ENCODE data around the gene PIK3C2A. TPM values are rescaled to one million over a fixed set of nuclear protein-coding genes. Genes with fewer than 3 reads are reported as not detected.
"Not testable (repeated sequence)": the region's sequence is repeated elsewhere in the genome, so short reads cannot be mapped to it uniquely, and the experiment has no call there.

Gene PIK3C2A
- total and polyA plus RNA-seq, 4 donors: 12.1 to 110 (median 58.2) TPM

DNA sequence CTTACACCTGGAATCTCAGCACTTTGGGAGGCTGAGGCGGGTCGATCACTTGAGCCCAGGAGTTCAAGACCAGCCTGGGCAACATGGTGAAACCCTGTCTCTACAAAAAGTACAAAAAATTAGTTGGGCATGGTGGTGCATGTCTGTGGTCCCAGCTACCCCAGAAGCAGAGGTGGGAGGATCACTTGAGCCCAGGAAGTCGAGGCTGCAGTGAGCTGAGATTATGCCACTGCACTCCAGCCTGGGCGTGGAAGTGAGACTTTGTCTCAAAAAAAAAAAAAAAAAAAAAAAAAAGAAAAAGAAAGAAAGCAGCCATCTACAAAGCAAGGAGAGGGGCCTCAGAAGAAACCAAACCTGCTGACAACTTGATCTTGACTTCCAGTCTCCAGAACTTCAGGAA is 32.1 kb upstream of the PIK3C2A start:
- not testable (repeated sequence) for DNase-seq; H3K36me3 ChIP-seq (ENCODE audit: control insufficient read depth in 1 of 2, insufficient read depth in 2 of 2, low read length in 1 of 2)

DNA sequence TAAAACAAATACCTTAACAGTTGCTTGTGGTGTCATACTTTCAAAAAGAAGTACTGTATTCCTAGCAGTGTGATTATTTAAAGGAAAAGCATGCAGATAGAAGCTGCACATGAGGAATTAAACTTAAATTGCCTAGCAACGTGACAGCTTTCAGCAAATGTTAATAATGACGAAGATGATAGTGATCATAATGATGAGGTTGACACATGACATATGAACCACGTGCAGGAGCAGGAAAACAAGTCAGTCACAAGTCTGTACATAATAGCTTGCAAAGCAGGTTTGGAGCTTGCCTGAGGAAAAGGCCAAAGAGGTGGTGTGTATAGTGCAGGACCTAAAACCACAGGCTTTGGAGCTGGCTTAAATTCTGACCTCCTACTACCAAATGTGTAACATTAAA is 30.6 kb upstream of the PIK3C2A start:
- no peaks in the 10 kb centered on the region for H3K9me3 ChIP-seq (ENCODE audit: control insufficient read depth, low read length)
- H3K36me3 ChIP-seq (ENCODE audit: control insufficient read depth in 1 of 2, insufficient read depth in 2 of 2, low read length in 1 of 2): no peaks in the 10 kb centered on the region
- intact Hi-C loops (cut with DNase I): no loop called here
- no peak overlapping the region for H3K27ac ChIP-seq (ENCODE audit: low read depth in 1 of 2, low read length in 2 of 2)
- no peak for DNase-seq
- H3K27me3 ChIP-seq (ENCODE audit: control insufficient read depth in 1 of 2, insufficient read depth in 2 of 2, low read length in 1 of 2): no peaks in the 10 kb centered on the region
- no peak for ATAC-seq (ENCODE audit: low FRiP score)
- H3K4me3 ChIP-seq (ENCODE audit: low read length in 2 of 2): no peak overlapping the region
- H3K4me1 ChIP-seq (ENCODE audit: control insufficient read depth in 1 of 2, insufficient read depth in 2 of 2, low read length in 2 of 2): no peaks in the 10 kb centered on the region
- 63 to 67% methylated on average over 3 of the region's 3 CpGs for WGBS, 2 donors

More for the DNA sequence above, 32.1 kb upstream of the PIK3C2A start:
- 85 to 90% methylated on average over 4 of the region's 4 CpGs for WGBS, 2 donors
- H3K27ac ChIP-seq (ENCODE audit: low read depth in 1 of 2, low read length in 2 of 2); H3K4me3 ChIP-seq (ENCODE audit: low read length in 2 of 2); H3K4me1 ChIP-seq (ENCODE audit: control insufficient read depth in 1 of 2, insufficient read depth in 2 of 2, low read length in 2 of 2); intact Hi-C loops (cut with DNase I); H3K9me3 ChIP-seq (ENCODE audit: control insufficient read depth, low read length); H3K27me3 ChIP-seq (ENCODE audit: control insufficient read depth in 1 of 2, insufficient read depth in 2 of 2, low read length in 1 of 2); ATAC-seq (ENCODE audit: low FRiP score): not testable (repeated sequence)

DNA sequence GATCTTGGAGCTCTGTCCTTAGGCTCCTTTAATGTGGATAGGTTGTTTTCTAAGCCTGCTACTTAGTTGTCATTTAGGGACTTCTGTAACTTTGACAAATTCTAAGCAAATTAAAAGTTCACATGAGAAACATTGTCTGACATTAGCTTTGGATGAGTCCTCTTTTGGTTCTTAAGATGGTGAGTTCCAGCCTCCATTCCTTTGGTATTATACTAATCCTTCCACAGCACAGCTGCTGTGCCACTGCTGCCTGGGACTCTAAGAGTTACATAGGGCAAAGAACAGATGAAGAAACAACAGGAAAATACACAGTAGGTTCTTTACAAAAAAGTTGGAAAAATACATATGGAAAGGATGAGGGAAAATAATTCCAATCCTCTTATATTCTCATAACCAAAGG is 25.3 kb upstream of the PIK3C2A start:
- Histone ChIP-seq H3K27ac (ENCODE audit: low read depth in 1 of 2, low read length in 2 of 2) (no peak overlapping the region), H3K27me3 (ENCODE audit: control insufficient read depth in 1 of 2, insufficient read depth in 2 of 2, low read length in 1 of 2) (no peaks in the 10 kb centered on the region), H3K4me3 (ENCODE audit: low read length in 2 of 2) (no peak overlapping the region), H3K4me1 (ENCODE audit: control insufficient read depth in 1 of 2, insufficient read depth in 2 of 2, low read length in 2 of 2) (no peaks in the 10 kb centered on the region), H3K9me3 (ENCODE audit: control insufficient read depth, low read length) (no peaks in the 10 kb centered on the region), H3K36me3 (ENCODE audit: control insufficient read depth in 1 of 2, insufficient read depth in 2 of 2, low read length in 1 of 2) (no peaks in the 10 kb centered on the region)
- no peak for DNase-seq
- intact Hi-C loops (cut with DNase I): no loop called here
- ATAC-seq (ENCODE audit: low FRiP score): no peak

DNA sequence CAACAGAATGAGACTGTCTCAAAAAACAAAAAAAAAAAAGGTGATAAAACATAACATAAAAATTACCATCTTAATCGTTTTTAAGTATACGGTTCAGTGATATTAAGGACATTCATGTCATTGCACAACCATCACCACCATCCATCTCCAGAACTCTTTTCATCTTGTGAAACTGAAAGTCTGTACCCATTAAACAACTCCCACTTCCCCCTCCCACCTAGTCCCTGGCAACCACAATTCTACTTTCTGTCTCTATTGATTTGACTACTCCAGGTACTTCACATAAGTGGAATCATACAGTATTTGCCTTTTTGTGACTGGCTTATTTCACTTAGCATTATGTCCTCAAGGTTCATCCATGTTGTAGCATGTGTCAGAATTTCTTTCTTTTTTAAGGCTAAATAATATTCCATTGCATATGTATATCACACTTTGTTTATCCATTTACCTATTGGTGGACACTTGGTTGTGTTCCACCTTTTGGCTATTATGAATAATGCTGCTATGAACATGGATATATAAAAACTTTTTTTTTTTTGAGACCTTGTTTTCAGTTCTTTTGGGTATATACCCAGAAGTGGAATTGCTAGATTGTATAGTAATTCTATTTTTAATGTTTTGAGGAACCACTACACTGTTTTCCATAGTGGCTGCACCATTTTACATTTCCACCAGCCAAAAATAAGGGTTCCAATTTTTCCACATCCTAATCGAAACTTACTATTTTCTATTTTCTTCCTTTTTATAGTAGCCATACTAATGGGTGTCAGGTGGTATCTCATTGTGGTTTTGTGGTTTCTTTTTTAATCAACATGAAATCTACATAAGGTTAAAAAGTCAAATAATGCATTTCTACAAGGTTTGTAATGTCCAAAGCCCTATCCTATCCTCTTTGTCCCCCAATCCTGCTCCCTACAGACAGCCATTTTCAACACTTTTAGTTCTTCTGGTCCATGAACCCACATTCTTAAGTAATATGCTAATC is 23.4 kb upstream of the PIK3C2A start:
- Histone ChIP-seq H3K4me1 (ENCODE audit: control insufficient read depth in 1 of 2, insufficient read depth in 2 of 2, low read length in 2 of 2) (no peaks in the 10 kb centered on the region), H3K9me3 (ENCODE audit: control insufficient read depth, low read length) (no peaks in the 10 kb centered on the region), H3K36me3 (ENCODE audit: control insufficient read depth in 1 of 2, insufficient read depth in 2 of 2, low read length in 1 of 2) (no peaks in the 10 kb centered on the region), H3K27me3 (ENCODE audit: control insufficient read depth in 1 of 2, insufficient read depth in 2 of 2, low read length in 1 of 2) (no peaks in the 10 kb centered on the region), H3K4me3 (ENCODE audit: low read length in 2 of 2) (no peak overlapping the region), H3K27ac (ENCODE audit: low read depth in 1 of 2, low read length in 2 of 2) (no peak overlapping the region)
- ATAC-seq (ENCODE audit: low FRiP score): no peak
- no peak for DNase-seq
- 79 to 81% methylated on average over 3 of the region's 3 CpGs for WGBS, 2 donors
- intact Hi-C loops (cut with DNase I): no loop called here

DNA sequence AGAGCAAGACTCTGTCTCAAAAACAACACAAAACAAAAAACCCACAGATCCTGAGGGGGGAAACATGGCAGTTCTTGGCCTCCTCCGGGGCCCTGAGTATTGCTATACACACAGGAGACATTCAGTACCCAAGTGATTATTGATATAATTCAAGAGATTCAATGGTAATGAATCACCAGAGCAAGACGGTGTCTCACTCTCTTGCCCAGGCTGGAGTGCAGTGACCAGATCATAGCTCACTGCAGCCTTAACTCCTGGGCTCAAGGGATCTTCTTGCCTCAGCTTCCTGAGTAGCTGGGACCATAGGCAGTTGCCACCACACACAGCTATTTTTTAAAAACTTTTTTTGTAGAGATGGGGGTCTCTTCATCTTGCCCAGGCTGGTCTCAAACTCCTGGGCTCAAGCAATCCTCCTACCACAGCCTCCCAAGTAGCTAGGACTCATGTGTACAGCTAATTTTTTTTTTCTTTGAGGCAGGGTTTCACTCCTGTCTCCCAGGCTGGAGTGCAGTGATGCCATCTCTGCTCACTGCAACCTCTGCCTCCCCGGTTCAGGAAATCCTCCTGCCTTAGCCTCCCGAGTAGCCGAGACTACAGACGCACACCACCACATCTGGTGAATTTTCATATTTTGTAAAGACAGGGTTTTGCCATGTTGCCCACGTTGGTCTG is 21.8 kb upstream of the PIK3C2A start:
- no peak overlapping the region for H3K4me3 ChIP-seq (ENCODE audit: low read length in 2 of 2)
- H3K4me1 ChIP-seq (ENCODE audit: control insufficient read depth in 1 of 2, insufficient read depth in 2 of 2, low read length in 2 of 2): no peaks in the 10 kb centered on the region
- ATAC-seq (ENCODE audit: low FRiP score) (no peak), DNase-seq (no peak)
- H3K9me3 ChIP-seq (ENCODE audit: control insufficient read depth, low read length): no peaks in the 10 kb centered on the region
- intact Hi-C loops (cut with DNase I): loop anchor here in 1 of 2 donors (10.0 kb wide), 1 partner anchor 275 kb away; no protein-coding TSS in a partner anchor
- no peaks in the 10 kb centered on the region for H3K27me3 ChIP-seq (ENCODE audit: control insufficient read depth in 1 of 2, insufficient read depth in 2 of 2, low read length in 1 of 2)
- no peaks in the 10 kb centered on the region for H3K36me3 ChIP-seq (ENCODE audit: control insufficient read depth in 1 of 2, insufficient read depth in 2 of 2, low read length in 1 of 2)
- WGBS, 2 donors: 77 to 78% methylated on average over 7 of the region's 7 CpGs
- no peak overlapping the region for H3K27ac ChIP-seq (ENCODE audit: low read depth in 1 of 2, low read length in 2 of 2)

DNA sequence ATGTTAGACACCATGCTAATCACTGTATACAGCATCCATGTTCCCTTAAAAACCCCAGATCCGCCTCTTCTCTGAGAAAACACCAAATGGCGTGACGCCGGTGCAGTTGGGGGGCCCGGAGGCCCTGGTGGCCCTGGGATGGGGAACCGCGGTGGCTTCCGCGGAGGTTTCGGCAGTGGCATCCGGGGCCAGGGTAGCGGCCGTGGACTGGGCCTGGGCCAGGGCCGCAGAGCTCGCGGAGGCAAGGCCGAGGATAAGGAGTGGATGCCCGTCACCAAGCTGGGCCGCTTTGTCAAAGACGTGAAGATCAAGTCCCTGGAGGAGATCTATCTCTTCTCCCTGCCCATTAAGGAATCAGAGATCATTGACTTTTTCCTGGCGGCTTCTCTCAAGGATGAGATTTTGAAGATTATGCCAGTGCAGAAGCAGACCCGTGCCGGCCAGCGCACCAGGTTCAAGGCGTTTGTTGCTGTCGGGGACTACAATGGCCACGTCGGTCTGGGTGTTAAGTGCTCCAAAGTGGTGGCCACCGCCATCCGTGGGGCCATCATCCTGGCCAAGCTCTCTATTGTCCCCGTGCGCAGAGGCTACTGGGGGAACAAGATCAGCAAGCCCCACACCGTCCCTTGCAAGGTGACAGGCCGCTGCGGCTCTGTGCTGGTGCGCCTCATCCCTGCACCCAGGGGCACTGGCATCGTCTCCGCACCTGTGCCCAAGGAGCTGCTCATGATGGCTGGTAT is 20.6 kb upstream of the PIK3C2A start:
- H3K9me3 ChIP-seq (ENCODE audit: control insufficient read depth, low read length); H3K4me3 ChIP-seq (ENCODE audit: low read length in 2 of 2); H3K27me3 ChIP-seq (ENCODE audit: control insufficient read depth in 1 of 2, insufficient read depth in 2 of 2, low read length in 1 of 2); H3K36me3 ChIP-seq (ENCODE audit: control insufficient read depth in 1 of 2, insufficient read depth in 2 of 2, low read length in 1 of 2); DNase-seq; H3K27ac ChIP-seq (ENCODE audit: low read depth in 1 of 2, low read length in 2 of 2); ATAC-seq (ENCODE audit: low FRiP score); H3K4me1 ChIP-seq (ENCODE audit: control insufficient read depth in 1 of 2, insufficient read depth in 2 of 2, low read length in 2 of 2): not testable (repeated sequence)
- intact Hi-C loops (cut with DNase I): loop anchor here in 1 of 2 donors (10.0 kb wide), 1 partner anchor 276 kb away; no protein-coding TSS in a partner anchor
- 93 to 96% methylated on average over 35 to 38 of the region's 38 CpGs for WGBS, 2 donors

DNA sequence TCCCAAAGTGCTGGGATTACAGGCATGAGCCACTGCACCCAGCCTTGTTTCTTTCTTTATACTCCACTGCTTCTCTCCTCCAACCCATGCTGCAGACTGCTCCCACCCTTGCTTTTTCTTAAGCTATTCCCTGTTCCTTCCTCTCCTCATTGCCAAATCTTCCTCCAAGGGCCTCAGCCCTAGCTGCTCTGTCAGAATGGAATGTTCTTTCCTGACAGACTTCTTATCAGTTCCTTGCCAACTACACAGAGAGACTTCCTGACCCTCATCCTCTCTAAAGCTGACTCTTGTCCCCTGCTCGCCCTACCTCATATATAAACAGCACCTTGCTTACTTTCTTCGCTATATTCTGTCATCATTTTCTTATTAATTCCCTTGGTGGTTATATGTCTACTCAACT is 16.9 kb upstream of the PIK3C2A start:
- WGBS, 2 donors: 79 to 82% methylated on average over 2 of the region's 2 CpGs
- no peaks in the 10 kb centered on the region for H3K4me1 ChIP-seq (ENCODE audit: control insufficient read depth in 1 of 2, insufficient read depth in 2 of 2, low read length in 2 of 2)
- no peak for DNase-seq
- no peak for ATAC-seq (ENCODE audit: low FRiP score)
- no peak overlapping the region for H3K4me3 ChIP-seq (ENCODE audit: low read length in 2 of 2)
- H3K27me3 ChIP-seq (ENCODE audit: control insufficient read depth in 1 of 2, insufficient read depth in 2 of 2, low read length in 1 of 2): no peaks in the 10 kb centered on the region
- H3K9me3 ChIP-seq (ENCODE audit: control insufficient read depth, low read length): no peaks in the 10 kb centered on the region
- intact Hi-C loops (cut with DNase I): loop anchor here in 1 of 2 donors (10.0 kb wide), 1 partner anchor 280 kb away; no protein-coding TSS in a partner anchor
- H3K36me3 ChIP-seq (ENCODE audit: control insufficient read depth in 1 of 2, insufficient read depth in 2 of 2, low read length in 1 of 2): no peaks in the 10 kb centered on the region
- H3K27ac ChIP-seq (ENCODE audit: low read depth in 1 of 2, low read length in 2 of 2): no peak overlapping the region

DNA sequence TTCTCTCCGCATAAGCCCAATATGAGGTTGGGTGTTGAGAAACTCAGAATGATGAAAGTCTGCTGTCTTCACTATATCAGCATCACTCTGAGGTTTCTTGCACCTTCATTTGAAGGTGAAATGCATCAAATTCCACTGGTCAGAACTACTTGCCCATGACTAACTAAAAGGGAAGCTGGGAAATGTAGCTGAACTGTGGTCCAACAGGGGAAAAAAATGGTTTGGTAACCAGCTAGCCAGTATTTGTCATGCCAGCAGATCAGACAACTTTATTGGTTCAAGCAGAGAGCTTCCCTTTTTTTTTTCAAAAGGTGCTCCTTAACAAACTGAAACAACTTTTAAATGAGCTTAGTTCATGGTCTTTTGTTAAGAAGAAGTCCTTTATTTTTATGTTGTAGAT is 14.2 kb upstream of the PIK3C2A start:
- intact Hi-C loops (cut with DNase I): loop anchor here in 1 of 2 donors (10.0 kb wide), 1 partner anchor 283 kb away; no protein-coding TSS in a partner anchor
- WGBS, 2 donors: 96 to 100% methylated on average over 1 of the region's 1 CpG
- ATAC-seq (ENCODE audit: low FRiP score) (no peak), DNase-seq (no peak)
- no peak overlapping the region for H3K4me3 ChIP-seq (ENCODE audit: low read length in 2 of 2)
- no peaks in the 10 kb centered on the region for H3K36me3 ChIP-seq (ENCODE audit: control insufficient read depth in 1 of 2, insufficient read depth in 2 of 2, low read length in 1 of 2)
- no peak overlapping the region for H3K27ac ChIP-seq (ENCODE audit: low read depth in 1 of 2, low read length in 2 of 2)
- no peaks in the 10 kb centered on the region for H3K9me3 ChIP-seq (ENCODE audit: control insufficient read depth, low read length)
- no peaks in the 10 kb centered on the region for H3K27me3 ChIP-seq (ENCODE audit: control insufficient read depth in 1 of 2, insufficient read depth in 2 of 2, low read length in 1 of 2)
- no peaks in the 10 kb centered on the region for H3K4me1 ChIP-seq (ENCODE audit: control insufficient read depth in 1 of 2, insufficient read depth in 2 of 2, low read length in 2 of 2)

Measured in aorta (tissue), 5 donors.